ENCODE results near the gene HECW1. TPM values are rescaled to one million over a fixed set of nuclear protein-coding genes. Genes with fewer than 3 reads are reported as not detected.

The HECW1 gene
- total RNA-seq, 1 donor from 2014 or later, result not detected

- H3K4me1 Mint-ChIP-seq, result no peaks in the 10 kb centered on the region
- no peaks in the 10 kb centered on the region for H3K36me3 Mint-ChIP-seq (ENCODE audit: low read depth)
- no peak overlapping the region for H3K4me3 Mint-ChIP-seq
- no peak for ATAC-seq (ENCODE audit: low read depth)
- ChIA-PET POLR2A (no interaction called here), CTCF (no interaction called here)
- H3K9me3 Mint-ChIP-seq, result no peaks in the 10 kb centered on the region
- no peak overlapping the region for H3K27ac Mint-ChIP-seq
- peaks cover 9% of the 10 kb centered on the region for H3K27me3 Mint-ChIP-seq
- no peak for DNase-seq
- intact Hi-C loops (cut with micrococcal nuclease), result no loop called here
- TF ChIP-seq, protein P1, sequence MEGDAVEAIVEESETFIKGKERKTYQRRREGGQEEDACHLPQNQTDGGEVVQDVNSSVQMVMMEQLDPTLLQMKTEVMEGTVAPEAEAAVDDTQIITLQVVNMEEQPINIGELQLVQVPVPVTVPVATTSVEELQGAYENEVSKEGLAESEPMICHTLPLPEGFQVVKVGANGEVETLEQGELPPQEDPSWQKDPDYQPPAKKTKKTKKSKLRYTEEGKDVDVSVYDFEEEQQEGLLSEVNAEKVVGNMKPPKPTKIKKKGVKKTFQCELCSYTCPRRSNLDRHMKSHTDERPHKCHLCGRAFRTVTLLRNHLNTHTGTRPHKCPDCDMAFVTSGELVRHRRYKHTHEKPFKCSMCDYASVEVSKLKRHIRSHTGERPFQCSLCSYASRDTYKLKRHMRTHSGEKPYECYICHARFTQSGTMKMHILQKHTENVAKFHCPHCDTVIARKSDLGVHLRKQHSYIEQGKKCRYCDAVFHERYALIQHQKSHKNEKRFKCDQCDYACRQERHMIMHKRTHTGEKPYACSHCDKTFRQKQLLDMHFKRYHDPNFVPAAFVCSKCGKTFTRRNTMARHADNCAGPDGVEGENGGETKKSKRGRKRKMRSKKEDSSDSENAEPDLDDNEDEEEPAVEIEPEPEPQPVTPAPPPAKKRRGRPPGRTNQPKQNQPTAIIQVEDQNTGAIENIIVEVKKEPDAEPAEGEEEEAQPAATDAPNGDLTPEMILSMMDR (IDR thresholded peaks at IDR 0.05), result no peak
Observed at GRCh38 chr7:43248961-43249822, 136.7 kb downstream of the HECW1 start.

- Mint-ChIP-seq H3K4me3 (no peak overlapping the region), H3K27me3 (peaks cover 9% of the 10 kb centered on the region), H3K9me3 (no peaks in the 10 kb centered on the region), H3K36me3 (ENCODE audit: low read depth) (no peaks in the 10 kb centered on the region), H3K27ac (no peak overlapping the region), H3K4me1 (no peaks in the 10 kb centered on the region)
- CTCF ChIA-PET, result no interaction called here
- POLR2A ChIA-PET, result no interaction called here
- TF ChIP-seq, protein P1 (IDR thresholded peaks at IDR 0.05), result no peak
- no peak for ATAC-seq (ENCODE audit: low read depth)
- no peak for DNase-seq
- intact Hi-C loops (cut with micrococcal nuclease), result no loop called here
Observed at GRCh38 chr7:43249823-43250145, 137.3 kb downstream of the HECW1 start.

GRCh38 chr7:43260980-43261878 lies 148.8 kb downstream of the HECW1 start:
- peaks cover 5% of the 10 kb centered on the region for H3K27me3 Mint-ChIP-seq
- no peaks in the 10 kb centered on the region for H3K9me3 Mint-ChIP-seq
- TF ChIP-seq, protein P1 (IDR thresholded peaks at IDR 0.05), result no peak
- CTCF ChIA-PET, result interaction anchor here (0.6 to 4.3 kb wide), 11 partner anchors 9 to 1318 kb away, joined by 3 to 24 read pairs (median 4); partner anchors contain the start of genes MRPL32, PSMA2 and STK17A
- H3K36me3 Mint-ChIP-seq (ENCODE audit: low read depth), result no peaks in the 10 kb centered on the region
- POLR2A ChIA-PET, result no interaction called here
- DNase-seq (peak; percentile 47), ATAC-seq (ENCODE audit: low read depth) (peak; percentile 58)
- no peak overlapping the region for H3K27ac Mint-ChIP-seq
- intact Hi-C loops (cut with micrococcal nuclease), result loop anchor here (1.0 kb wide), 4 partner anchors 320 to 1318 kb away; no protein-coding TSS in a partner anchor
- no peaks in the 10 kb centered on the region for H3K4me1 Mint-ChIP-seq
- no peak overlapping the region for H3K4me3 Mint-ChIP-seq

DNA sequence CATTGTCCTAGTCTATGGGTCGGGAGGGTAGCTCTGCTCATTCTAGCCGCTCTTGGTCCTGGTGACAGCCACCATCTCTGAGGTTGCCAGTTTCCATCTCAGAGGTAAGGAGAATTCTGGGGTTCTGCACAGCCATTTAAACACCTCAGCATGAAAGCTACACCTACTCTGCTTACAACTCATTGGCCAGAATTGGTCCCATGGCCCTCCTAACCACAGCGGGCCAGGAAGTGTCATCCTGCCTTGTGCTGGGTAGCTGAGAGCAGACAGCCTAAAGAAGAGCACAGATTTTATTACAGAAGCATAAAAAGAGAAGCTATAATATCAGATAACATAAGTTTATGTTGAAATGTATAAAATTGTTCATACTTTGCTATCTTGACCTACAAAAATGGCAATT lies 152.7 kb downstream of the HECW1 start:
- CTCF ChIA-PET, result no interaction called here

More for the DNA sequence above, 152.7 kb downstream of the HECW1 start:
- Mint-ChIP-seq H3K36me3 (ENCODE audit: low read depth) (no peaks in the 10 kb centered on the region), H3K4me1 (no peaks in the 10 kb centered on the region), H3K27ac (no peak overlapping the region), H3K27me3 (peaks cover 18% of the 10 kb centered on the region), H3K4me3 (no peak overlapping the region), H3K9me3 (no peaks in the 10 kb centered on the region)
- intact Hi-C loops (cut with micrococcal nuclease), result no loop called here
- DNase-seq (no peak), ATAC-seq (ENCODE audit: low read depth) (no peak)
- TF ChIP-seq, protein P1 (IDR thresholded peaks at IDR 0.05), result no peak
- POLR2A ChIA-PET, result interaction anchor here (0.7 kb wide), 1 partner anchor 662 kb away, joined by 3 read pairs; no protein-coding TSS in a partner anchor
